ENCODE data around the gene KIAA1549.

KIAA1549 gene

DNA sequence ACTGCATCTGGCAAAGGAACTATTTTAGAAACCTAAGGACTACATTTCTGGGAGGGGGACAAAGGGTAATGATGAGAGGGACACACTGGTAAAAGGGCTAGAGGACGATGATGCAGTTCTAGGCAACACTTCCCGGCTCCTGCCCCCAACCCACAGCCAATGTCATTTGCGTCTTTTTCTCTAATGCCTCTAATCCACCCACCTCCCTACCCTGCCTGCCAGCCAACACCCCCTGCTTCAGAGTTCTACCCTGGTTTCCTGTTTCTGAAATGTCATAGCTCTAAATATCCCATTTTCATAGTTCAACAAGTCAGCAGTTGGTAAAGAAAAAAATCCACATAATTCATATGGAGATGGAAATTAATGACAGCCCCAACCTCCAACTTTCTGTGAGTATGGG lies 79.0 kb downstream of the KIAA1549 start:
- no peaks in the 10 kb centered on the region for H3K27me3 ChIP-seq (replicated peaks; ENCODE audit: control insufficient read depth, insufficient read depth, low read length)
- no peaks in the 10 kb centered on the region for H3K36me3 ChIP-seq (ENCODE audit: control insufficient read depth, insufficient read depth, low read length, severe bottlenecking)
- H3K4me1 ChIP-seq (ENCODE audit: control insufficient read depth, insufficient read depth, low read length) = no peaks in the 10 kb centered on the region
- no peak for DNase-seq (ENCODE audit: low read depth)
- H3K4me3 ChIP-seq (ENCODE audit: low read length) = no peak overlapping the region
- no peak overlapping the region for H3K9ac ChIP-seq (ENCODE audit: low read length)
- no peaks in the 10 kb centered on the region for H3K9me3 ChIP-seq (ENCODE audit: control insufficient read depth, low read length)

- Histone ChIP-seq H3K9me3 (ENCODE audit: control insufficient read depth, low read length) (no peaks in the 10 kb centered on the region), H3K36me3 (ENCODE audit: control insufficient read depth, insufficient read depth, low read length, severe bottlenecking) (no peaks in the 10 kb centered on the region), H3K4me1 (ENCODE audit: control insufficient read depth, insufficient read depth, low read length) (no peaks in the 10 kb centered on the region), H3K27me3 (replicated peaks; ENCODE audit: control insufficient read depth, insufficient read depth, low read length) (no peaks in the 10 kb centered on the region), H3K9ac (ENCODE audit: low read length) (no peak overlapping the region), H3K4me3 (ENCODE audit: low read length) (no peak overlapping the region)
- no peak for DNase-seq (ENCODE audit: low read depth)
These were observed 81.0 kb downstream of the KIAA1549 start for GRCh38 chr7:138900035-138900828.

DNA sequence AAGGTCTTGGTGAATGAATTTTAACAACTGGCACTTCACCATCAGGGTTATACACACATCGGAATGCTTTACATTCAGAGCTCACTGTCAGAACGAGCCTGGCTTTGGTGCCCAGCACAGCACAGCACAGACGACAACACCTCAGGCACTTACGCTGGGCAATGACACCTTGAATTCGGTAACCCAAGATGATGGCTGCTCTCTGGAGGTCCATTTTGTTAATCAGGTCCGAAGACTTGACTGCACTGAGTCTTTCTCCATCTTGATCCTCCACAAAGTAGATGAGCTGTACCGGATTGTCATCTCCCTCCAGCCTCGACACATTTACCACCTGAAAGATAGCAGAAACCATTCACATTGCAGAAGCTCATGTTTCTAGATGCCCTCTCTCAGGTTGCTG lies 82.4 kb downstream of the KIAA1549 start:
- DNase-seq (ENCODE audit: low read depth) = no peak
- Histone ChIP-seq H3K4me1 (ENCODE audit: control insufficient read depth, insufficient read depth, low read length) (peaks cover 5% of the 10 kb centered on the region), H3K36me3 (ENCODE audit: control insufficient read depth, insufficient read depth, low read length, severe bottlenecking) (no peaks in the 10 kb centered on the region), H3K9me3 (ENCODE audit: control insufficient read depth, low read length) (no peaks in the 10 kb centered on the region), H3K4me3 (ENCODE audit: low read length) (no peak overlapping the region), H3K9ac (ENCODE audit: low read length) (no peak overlapping the region), H3K27me3 (replicated peaks; ENCODE audit: control insufficient read depth, insufficient read depth, low read length) (no peaks in the 10 kb centered on the region)

DNA sequence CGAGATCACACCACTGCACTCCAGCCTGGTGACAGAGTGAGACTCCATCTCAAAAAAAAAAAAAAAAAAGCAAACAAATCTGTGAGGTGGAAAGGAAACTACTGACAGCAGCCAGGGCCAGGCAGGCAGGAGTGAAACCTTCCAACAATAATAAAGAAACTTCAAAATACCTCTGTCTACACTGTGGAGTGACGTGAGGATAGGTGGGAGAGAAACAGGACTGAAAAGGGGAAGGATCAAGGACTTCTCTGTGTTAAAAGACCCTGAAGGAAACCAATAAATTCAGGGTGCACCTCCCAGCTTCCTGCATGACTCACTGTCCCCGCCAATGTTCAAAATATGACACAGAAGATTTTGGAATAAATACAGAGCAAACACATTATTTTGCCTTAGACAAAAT lies 82.9 kb downstream of the KIAA1549 start:
- Histone ChIP-seq H3K4me3 (ENCODE audit: low read length) (no peak overlapping the region), H3K36me3 (ENCODE audit: control insufficient read depth, insufficient read depth, low read length, severe bottlenecking) (no peaks in the 10 kb centered on the region), H3K9me3 (ENCODE audit: control insufficient read depth, low read length) (no peaks in the 10 kb centered on the region), H3K4me1 (ENCODE audit: control insufficient read depth, insufficient read depth, low read length) (peaks cover 5% of the 10 kb centered on the region), H3K27me3 (replicated peaks; ENCODE audit: control insufficient read depth, insufficient read depth, low read length) (no peaks in the 10 kb centered on the region), H3K9ac (ENCODE audit: low read length) (no peak overlapping the region)
- DNase-seq (ENCODE audit: low read depth) = no peak

DNA sequence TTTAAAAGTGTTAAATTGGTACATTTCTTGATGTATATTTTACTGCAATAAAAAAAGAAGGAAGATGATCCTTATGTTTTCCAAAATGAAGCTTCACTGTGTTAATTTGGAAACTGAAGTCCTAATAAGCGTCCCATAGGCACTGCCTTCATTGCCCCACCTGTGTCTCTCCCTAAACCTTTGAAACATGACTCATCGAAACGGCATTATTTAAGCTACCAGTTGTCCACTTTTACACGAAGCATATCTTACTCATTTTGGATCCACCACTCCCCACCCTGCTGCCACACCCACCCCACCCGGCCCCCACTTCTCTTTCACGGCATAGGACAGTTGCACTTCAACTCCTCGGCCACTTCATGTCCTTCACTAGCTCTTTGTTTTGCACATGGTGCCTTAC lies 85.5 kb downstream of the KIAA1549 start:
- Histone ChIP-seq H3K9ac (ENCODE audit: low read length) (no peak overlapping the region), H3K9me3 (ENCODE audit: control insufficient read depth, low read length) (no peaks in the 10 kb centered on the region), H3K36me3 (ENCODE audit: control insufficient read depth, insufficient read depth, low read length, severe bottlenecking) (no peaks in the 10 kb centered on the region), H3K4me1 (ENCODE audit: control insufficient read depth, insufficient read depth, low read length) (peaks cover 19% of the 10 kb centered on the region), H3K27me3 (replicated peaks; ENCODE audit: control insufficient read depth, insufficient read depth, low read length) (no peaks in the 10 kb centered on the region), H3K4me3 (ENCODE audit: low read length) (no peak overlapping the region)
- DNase-seq (ENCODE audit: low read depth) = no peak

- no peak for DNase-seq (ENCODE audit: low read depth)
- H3K4me3 ChIP-seq (ENCODE audit: low read length) = no peak overlapping the region
- no peaks in the 10 kb centered on the region for H3K27me3 ChIP-seq (replicated peaks; ENCODE audit: control insufficient read depth, insufficient read depth, low read length)
- no peaks in the 10 kb centered on the region for H3K9me3 ChIP-seq (ENCODE audit: control insufficient read depth, low read length)
- no peak overlapping the region for H3K9ac ChIP-seq (ENCODE audit: low read length)
- peaks cover 24% of the 10 kb centered on the region for H3K4me1 ChIP-seq (ENCODE audit: control insufficient read depth, insufficient read depth, low read length)
- no peaks in the 10 kb centered on the region for H3K36me3 ChIP-seq (ENCODE audit: control insufficient read depth, insufficient read depth, low read length, severe bottlenecking)
These were observed 87.9 kb downstream of the KIAA1549 start for GRCh38 chr7:138893258-138893657.

GRCh38 chr7:138892812-138893211 lies 88.4 kb downstream of the KIAA1549 start:
- H3K4me3 ChIP-seq (ENCODE audit: low read length) = no peak overlapping the region
- H3K9me3 ChIP-seq (ENCODE audit: control insufficient read depth, low read length) = no peaks in the 10 kb centered on the region
- H3K36me3 ChIP-seq (ENCODE audit: control insufficient read depth, insufficient read depth, low read length, severe bottlenecking) = no peaks in the 10 kb centered on the region
- no peak for DNase-seq (ENCODE audit: low read depth)
- peaks cover 24% of the 10 kb centered on the region for H3K4me1 ChIP-seq (ENCODE audit: control insufficient read depth, insufficient read depth, low read length)
- no peak overlapping the region for H3K9ac ChIP-seq (ENCODE audit: low read length)
- no peaks in the 10 kb centered on the region for H3K27me3 ChIP-seq (replicated peaks; ENCODE audit: control insufficient read depth, insufficient read depth, low read length)

GRCh38 chr7:138892006-138892630 lies 89.1 kb downstream of the KIAA1549 start:
- Histone ChIP-seq H3K27me3 (replicated peaks; ENCODE audit: control insufficient read depth, insufficient read depth, low read length) (no peaks in the 10 kb centered on the region), H3K4me1 (ENCODE audit: control insufficient read depth, insufficient read depth, low read length) (peaks cover 24% of the 10 kb centered on the region), H3K4me3 (ENCODE audit: low read length) (no peak overlapping the region), H3K9me3 (ENCODE audit: control insufficient read depth, low read length) (no peaks in the 10 kb centered on the region), H3K9ac (ENCODE audit: low read length) (no peak overlapping the region), H3K36me3 (ENCODE audit: control insufficient read depth, insufficient read depth, low read length, severe bottlenecking) (no peaks in the 10 kb centered on the region)
- peak; percentile 42 for DNase-seq (ENCODE audit: low read depth)

DNA sequence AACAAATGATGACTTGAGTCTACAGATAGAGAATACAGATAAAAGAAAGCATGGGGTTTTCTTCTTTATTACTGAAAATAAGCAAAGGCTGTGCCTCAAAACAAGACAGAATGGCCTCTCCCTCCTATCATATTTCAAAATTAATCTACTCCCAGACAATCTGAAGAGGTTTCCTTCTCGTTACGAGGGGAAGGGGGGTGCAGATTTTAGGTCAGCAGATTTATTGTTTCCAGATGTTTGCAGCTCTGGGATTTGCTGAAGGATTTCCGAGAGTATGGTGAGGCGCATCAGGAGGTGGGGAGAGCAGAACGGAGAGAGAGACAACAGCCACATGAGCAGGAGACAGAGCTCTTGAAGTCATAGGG lies 89.8 kb downstream of the KIAA1549 start:
- DNase-seq (ENCODE audit: low read depth) = peak; percentile 81
- Histone ChIP-seq H3K9me3 (ENCODE audit: control insufficient read depth, low read length) (no peaks in the 10 kb centered on the region), H3K9ac (ENCODE audit: low read length) (no peak overlapping the region), H3K4me1 (ENCODE audit: control insufficient read depth, insufficient read depth, low read length) (peaks cover 24% of the 10 kb centered on the region), H3K4me3 (ENCODE audit: low read length) (peak overlapping the region; percentile 64), H3K36me3 (ENCODE audit: control insufficient read depth, insufficient read depth, low read length, severe bottlenecking) (no peaks in the 10 kb centered on the region), H3K27me3 (replicated peaks; ENCODE audit: control insufficient read depth, insufficient read depth, low read length) (no peaks in the 10 kb centered on the region)

DNA sequence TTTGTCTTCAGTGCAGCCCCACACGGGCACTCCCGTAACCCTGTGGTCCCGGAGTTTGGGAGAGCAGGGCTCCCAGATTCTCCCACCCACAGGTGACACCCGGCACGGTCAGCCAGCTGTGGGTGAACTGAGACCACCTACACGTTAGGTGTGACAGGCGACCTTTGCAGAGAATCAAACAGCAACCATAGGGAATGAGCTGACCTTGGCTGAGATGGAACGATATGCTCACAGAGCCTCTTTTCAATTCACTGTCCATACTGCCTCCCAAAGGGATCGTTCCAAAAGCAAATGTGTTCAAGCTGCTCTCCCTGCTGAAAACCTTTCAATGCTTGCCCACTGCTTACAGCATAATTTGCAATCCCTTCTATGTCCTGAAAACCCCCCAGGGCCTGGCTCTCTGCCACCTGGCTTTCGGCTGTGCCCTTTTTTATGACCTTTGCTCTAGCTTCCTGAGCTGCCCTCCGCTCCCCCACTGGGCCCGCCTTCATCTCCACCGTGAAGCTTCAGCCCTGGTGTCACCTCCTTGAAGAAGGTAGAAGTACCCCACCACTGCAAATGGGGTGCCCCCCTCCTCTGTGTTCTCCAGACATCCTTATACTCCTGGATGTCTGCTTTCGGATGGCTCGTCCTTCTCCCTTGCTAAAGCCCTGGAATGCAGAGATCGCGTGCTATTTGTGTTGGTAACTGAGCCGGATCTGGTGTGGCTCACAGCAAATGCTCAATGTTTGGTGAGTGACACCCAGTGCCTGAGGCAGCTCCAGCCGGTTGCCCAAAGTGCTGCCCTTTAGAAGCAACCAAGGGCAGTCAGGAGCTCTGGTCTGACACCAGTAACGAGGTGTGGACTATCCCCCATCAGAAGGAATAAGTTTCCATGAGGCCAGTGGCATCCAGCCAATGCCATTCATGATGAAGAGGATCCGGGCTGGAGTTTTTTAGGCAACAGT lies 90.4 kb downstream of the KIAA1549 start:
- Histone ChIP-seq H3K27me3 (replicated peaks; ENCODE audit: control insufficient read depth, insufficient read depth, low read length) (no peaks in the 10 kb centered on the region), H3K9ac (ENCODE audit: low read length) (peak overlapping the region; percentile 19), H3K9me3 (ENCODE audit: control insufficient read depth, low read length) (no peaks in the 10 kb centered on the region), H3K4me1 (ENCODE audit: control insufficient read depth, insufficient read depth, low read length) (peaks cover 24% of the 10 kb centered on the region), H3K4me3 (ENCODE audit: low read length) (peak overlapping the region; percentile 64), H3K36me3 (ENCODE audit: control insufficient read depth, insufficient read depth, low read length, severe bottlenecking) (no peaks in the 10 kb centered on the region)
- DNase-seq (ENCODE audit: low read depth) = peak; percentile 93

Measured in adipocyte (in vitro differentiated cells).